Measurements from ENCODE around the gene IFI30.
"Not testable (repeated sequence)": the region's sequence is repeated elsewhere in the genome, so short reads cannot be mapped to it uniquely, and the experiment has no call there.

The IFI30 gene

DNA sequence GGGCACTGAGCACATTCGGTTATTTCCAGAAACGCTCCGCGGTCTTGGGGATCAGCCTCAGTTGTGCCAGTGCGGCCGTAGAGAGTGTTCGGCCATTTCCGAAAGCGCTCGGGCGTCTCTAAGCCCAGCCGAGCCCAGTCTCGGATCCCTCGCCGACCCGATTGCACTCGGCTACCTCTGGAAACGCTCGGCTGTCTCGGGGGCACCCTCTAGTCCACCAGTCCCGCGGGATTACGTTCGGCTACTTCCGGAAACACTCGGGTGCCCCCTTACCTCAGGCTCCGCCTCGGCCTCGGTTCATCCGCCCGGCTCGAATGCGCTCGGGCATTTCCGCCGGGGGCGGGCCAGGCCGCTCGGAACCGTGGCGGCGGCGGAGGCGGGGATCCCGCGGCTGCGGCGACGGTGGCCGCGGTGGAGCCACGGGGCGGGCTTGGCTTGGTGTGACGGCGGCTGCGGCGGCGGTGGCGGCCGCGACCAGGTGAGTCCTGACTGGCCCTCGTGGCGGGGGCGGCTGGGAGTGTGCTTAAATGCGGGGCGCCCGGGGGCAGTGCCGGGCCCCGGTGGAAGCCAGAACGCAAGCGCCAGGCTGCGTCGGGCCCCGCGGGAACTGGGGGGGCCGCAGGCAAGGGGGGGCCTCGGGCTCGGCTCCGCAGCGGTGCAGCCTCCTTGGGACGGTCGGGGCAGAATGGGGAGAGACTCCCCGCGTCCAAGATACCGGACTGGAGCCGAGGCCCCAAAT is 20.6 kb upstream of the IFI30 start, which contains the start of gene PIK3R2:
PIK3R2 (plus strand) TSS at position 347 of the 739 bp plus-strand sequence. CDS start 2,717 bp downstream, outside the sequence.
- DNase-seq, result peak; percentile 95 to 96

DNA sequence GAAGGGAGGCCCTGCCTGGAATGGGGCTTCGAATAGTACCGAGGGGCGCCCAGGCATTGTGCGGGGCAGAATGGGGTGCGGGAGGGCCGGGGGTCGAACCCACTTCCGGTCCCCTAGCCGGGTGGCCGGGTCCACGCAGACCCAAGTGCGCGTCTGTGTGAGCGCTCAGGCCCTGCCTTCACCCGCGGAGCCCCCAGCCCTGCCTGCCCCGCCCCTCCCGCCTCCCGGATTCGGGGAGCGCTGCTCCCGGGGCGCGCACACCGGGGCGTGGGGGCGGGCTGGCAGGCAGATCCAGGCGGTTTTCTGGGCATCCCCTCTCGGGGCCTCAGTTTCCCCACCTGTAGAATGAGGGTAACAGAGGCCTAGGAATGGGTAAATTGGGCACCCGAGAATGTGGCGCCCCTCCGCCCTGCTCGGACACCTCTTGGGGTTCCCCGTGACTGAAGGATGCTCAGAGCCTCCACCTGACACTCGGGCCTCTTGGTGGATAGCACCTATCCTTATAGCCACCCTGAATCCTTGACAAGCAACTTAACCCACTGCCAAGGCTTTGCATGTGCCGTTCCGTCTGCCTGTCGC is 20.0 kb upstream of the IFI30 start:
- DNase-seq, result no peak

DNA sequence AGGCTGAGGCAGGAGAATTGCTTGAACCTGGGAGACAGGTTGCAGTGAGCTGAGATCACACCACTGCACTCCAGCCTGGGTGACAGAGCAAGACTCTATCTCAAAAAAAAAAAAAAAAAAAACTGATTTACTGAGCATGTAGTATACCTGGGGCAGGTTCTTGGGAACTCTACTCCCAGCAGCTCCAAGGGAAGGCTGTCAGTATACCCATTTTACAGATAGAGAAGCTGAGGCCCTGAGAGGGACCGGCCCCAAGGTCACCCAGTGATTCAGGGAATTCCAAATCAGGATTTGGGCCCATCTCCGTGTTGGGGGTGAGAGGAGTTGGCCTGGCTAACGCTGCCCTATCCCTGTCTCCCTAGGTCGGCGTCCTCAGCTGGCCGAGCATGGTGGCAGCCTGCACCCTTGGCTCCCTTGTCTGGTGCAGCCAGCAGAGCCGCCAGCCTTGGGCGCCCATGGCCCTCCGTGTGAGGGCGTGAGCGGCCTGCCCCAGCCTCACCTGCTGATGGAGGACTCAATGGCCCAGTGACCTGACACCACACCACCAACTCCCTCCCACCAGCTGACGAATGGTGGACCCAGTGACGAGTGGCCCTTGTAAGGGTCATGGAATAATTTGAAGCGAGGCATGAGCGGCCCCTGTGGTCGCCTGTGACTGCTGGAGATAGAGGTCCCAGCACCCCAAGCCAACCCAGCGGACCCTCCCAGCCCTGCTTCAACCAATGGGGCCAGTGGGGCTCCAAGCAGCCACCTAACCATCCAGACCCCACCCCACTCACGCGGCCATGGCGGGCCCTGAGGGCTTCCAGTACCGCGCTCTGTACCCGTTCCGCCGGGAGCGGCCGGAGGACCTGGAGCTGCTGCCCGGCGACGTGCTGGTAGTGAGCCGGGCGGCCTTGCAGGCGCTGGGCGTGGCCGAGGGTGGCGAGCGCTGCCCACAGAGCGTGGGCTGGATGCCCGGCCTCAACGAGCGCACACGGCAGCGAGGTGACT is 18.2 kb upstream of the IFI30 start:
- DNase-seq, result no peak

DNA sequence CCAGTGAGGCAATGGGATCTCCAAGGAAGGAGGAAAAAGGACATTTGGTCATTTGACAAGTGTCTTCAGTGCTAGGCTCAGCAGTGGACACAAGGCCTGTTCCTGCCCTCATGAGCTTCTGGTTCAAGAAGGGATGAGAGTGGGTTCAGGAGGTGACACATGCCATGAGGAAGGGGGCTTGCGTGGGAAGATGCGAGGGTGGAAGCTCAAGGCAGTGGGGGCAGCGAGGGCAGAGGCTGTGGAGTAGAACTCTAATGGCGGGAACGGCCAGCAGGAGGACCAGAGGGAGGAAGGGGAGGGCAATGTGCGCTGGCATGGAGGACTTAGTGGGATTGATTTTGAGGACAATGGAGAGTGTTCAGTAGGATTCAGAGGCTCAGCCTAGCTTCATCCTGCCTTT is 17.3 kb upstream of the IFI30 start:
- no peak for DNase-seq

DNA sequence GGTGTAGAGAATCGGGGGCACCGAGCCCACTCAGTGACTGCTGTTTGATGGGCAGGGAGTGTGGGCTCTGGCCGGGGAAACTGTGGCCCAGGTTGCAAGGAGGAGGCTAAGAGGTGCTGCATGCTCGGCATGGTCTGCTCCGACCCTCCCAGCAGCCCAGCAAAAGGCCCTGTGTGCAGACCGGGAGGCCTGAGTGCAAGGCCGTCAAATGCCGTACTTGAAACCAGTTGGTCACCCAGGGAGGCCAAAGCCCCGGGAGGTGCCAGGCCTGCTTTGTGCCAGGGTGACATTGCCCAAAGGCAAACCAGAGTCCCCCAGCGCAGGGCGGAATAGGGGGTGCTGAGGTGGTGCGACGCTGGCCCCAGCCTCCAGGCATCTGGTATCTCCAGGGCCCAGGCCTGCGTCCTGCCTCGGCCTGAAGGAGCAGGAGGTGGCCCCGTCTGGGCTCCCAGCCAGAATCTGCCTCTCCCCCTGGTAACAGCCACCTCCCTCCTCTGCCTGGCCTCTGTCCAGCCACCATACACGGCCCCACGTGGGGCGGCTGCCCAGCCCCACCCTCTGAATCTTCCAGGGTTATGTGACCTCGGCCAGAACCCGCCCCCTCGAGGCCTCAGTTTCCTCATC is 16.7 kb upstream of the IFI30 start:
- DNase-seq, result no peak

DNA sequence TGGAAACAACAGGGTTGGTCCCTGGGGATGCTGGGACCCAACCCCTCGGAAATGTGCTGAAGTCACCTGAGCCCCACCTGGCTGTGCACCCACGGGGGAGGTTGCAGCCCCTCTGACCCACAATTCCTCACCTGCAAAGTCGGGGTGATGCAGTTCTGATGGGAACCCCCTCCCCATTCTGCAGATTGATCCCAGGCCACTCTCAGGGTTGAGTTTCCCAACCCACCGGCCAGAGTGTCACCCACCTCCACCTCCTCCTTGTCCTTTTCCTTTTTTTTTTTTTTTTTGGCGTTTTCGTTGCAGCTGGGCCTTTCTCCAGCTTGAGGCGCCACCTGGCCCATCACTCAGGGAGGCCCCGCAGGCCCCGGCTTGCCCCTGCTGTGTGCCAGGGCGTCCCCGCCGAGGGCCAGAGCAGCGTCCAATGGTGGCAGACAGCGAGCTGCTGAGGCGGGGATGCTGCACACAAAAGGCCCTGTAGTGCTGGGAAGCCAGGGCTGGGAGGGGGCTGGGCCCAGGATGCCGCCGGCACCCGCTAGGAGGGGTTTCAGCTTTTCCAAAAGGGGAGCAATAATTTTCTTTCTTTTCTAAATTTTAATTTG is 16.0 kb upstream of the IFI30 start:
- DNase-seq, result no peak

DNA sequence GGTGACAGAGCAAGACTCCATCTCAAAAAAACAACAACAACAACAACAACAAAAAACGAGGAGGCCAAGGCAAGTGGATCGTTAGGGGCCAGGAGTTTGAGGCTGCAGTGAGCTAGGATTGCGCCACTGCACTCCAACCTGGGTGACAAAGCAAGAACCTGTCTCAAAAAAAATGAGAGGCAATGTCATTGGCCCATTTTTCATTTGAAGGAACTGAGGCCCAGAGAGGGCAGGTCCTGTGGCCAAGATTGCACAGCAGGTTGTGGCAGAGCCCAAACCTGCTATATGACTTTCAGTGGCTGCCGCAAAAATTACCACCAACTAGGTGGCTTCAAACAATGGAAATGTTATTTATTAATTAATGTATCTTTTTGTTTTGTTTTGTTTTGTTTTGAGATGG is 15.1 kb upstream of the IFI30 start:
- no peak for DNase-seq

DNA sequence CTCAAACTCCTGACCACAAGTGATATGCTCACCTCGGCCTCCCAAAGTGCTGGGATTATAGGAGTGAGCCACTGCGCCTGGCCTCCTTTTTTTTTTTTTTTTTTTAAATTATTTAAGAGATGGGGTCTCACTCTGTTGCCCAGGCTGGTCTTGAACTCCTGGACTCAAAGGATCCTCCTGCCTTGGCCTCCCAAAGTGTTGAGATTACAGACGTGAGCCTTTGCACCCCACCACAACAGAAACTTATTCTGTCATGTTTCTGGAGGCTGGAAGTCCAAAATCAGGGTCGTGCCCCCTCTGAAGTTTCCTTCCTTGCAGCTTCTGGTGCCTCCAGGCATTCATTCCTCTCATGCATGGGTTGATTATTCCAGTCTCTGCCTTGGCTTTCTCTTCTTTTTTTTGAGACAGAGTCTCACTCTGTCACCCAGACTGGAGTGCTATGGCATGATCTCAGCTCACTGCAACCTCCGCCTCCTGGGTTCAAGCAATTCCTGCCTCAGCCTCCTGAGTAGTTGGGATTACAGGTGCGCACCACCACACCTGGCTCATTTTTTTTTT is 14.5 kb upstream of the IFI30 start:
- not testable (repeated sequence) for DNase-seq

DNA sequence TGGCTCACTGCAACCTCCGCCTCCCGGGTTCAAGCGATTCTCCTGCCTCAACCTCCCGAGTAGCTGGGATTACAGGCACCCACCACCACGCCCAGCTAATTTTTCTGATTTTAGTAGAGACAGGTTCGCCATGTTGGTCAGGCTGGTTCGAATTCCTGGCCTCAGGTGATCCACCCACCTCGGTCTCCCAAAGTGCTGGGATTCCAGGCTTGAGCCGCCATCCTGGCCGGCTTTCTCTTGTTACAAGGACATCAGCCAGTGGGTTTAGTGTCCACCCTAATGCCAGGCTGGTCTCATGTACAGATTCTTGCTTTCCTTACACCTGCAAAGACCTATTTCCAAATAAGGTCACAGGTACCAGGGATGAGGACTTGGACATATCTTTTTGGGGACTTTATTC is 13.8 kb upstream of the IFI30 start:
- DNase-seq, result no peak

DNA sequence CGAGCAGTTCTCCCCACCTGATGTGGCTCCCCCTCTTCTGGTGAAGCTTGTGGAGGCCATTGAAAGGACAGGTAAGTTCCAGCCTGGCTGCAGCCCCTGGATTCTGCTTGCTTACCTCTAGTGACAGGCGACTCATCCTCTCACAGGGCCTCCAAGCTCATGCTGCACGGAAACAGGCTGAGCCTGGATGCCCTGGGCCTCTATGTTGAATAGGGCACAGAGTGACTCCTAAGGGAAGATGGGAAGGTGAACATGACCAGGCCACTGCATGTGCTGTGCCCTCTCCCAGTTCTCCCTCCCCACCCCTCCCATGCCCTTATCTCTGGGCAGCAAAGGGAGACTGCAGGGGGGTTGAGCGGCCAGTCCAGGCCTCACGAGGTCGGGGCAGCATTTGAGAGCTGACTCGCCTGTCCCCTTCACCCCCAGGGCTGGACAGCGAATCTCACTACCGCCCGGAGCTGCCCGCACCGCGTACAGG is 13.1 kb upstream of the IFI30 start:
- DNase-seq, result no peak

DNA sequence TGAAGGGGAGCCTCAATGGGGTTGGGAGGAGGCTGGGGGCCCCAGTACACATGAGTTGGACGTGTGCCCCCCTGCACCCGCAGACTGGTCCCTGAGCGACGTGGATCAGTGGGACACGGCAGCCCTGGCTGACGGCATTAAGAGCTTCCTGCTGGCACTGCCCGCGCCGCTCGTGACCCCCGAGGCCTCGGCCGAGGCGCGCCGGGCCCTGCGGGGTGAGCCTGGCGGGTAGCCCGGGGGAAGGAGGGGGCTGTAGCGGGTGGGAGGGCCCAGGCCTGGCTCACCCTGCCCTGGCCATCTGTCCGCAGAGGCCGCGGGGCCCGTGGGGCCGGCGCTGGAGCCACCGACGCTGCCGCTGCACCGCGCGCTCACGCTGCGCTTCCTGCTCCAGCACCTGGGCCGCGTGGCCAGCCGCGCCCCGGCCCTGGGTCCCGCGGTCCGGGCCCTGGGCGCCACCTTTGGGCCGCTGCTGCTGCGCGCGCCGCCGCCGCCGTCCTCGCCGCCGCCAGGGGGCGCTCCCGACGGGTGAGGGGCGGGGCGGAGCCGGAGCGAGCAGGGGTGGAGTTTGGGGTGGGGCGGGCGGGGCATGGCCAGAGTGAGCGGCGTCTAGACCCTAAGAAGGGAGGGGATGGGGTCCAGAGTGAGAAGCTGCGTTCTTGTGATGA is 12.5 kb upstream of the IFI30 start:
- DNase-seq, result peak in 1 of 2 donors; percentile 53

DNA sequence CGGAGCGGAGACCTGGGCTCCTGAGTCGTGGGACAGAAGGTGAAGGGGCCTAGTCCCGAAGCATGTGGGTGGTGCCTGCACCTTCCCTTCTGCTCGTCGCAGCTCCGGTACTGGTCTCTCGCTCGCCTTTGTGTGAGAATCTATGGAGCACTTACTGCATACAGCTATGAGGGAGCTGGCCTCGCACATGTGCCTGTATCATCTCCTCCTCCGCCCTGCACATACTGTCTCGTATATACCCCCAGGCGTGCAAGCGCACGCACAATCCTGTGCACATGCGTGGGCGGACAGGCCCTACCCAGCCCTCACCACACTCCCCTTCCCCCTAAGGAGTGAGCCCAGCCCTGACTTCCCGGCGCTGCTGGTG is 12.0 kb upstream of the IFI30 start:
- DNase-seq, result no peak

DNA sequence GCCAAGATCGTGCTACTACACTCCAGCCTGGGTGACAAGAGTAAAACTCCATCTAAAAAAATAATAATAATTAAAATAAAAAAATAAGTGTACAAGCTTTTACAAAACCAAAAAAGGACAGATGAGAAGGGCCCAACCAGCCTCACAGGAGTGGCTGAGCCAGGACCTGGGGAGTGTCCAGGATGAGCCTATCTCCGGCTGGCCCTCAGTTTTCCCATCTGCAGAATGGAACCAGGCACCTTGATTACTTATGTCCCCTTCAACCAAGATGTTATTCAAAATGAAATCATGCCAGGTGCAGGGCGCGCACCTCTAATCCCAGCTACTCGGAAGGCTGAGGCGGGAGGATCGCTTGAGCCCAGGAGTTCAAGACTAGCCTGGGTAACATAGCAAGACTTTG is 9.5 kb upstream of the IFI30 start:
- DNase-seq, result no peak

DNA sequence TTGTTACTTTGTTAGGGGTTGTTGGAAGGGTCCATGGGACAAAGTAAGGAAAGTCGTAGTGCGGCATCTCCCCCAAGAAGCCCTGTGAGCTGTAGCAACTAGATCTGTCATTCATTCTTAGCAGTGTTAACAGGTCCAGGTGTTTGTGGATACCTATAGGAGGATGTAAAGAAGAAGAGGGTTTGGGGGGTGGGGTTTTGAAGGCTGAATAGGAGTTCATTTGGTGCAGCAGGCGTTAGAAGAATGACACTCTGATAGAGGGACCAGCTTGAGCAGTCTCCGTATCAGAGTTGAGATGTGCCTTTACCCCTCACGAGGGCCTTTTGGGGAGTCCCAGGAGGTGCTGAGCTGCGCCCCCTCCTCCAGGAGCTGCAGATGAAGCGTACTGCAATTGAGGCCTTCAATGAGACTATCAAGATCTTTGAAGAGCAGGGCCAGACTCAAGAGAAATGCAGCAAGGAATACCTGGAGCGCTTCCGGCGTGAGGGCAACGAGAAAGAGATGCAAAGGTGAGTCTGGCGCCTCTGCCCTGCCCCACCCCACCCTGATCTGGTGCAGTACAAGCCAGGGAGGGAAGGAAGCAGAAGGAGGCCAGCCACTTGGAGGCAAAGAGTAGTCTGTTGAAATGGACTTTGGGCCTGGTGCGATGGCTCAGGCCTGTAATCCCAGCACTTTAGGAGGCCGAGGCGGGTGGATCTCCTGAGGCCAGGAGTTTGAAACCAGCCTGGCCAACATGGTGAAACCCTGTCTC is 7.6 kb upstream of the IFI30 start:
- DNase-seq, result no peak

DNA sequence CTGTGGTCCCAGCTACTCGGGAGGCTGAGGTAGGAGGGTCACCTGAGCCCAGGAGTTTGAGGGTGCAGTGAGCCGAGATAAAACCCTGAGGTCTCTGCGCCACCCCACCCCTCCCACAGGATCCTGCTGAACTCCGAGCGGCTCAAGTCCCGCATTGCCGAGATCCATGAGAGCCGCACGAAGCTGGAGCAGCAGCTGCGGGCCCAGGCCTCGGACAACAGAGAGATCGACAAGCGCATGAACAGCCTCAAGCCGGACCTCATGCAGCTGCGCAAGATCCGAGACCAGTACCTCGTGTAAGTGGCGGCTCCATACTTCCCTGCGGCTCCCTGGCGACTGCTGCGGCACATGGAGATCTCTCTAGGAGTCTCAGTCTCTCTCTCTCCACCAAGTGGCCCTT is 6.6 kb upstream of the IFI30 start:
- no peak for DNase-seq

DNA sequence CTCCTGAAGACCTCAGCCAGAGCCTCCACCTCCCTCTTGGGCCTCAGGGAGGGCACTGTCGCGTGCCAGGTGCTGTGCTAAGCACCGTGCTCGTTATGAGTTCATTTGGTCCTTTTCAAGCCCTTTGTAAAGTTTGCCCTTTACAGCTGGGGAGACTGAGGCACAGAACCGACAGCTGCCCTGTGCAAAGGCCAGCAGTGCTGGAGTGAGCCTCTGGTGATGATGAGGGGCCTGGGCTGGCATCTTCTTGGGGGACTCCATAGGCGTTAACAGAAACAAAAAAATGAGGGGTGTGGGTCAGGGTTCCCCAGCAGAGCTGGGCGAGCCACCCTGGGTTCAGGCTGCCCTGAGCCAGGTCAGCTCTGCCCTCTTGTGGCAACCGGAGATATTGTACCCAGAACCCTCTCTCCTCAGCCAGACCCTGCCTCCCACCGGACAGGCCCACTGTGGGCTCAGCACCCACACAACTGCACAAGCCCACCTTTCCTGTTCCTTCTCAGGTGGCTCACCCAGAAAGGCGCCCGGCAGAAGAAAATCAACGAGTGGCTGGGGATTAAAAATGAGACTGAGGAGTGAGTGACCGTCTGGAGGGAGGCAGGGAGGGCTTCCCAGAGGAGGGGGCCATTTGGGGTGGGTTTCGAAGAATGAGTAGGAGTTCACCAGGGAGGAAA is 5.5 kb upstream of the IFI30 start:
- peak; percentile 19 to 30 for DNase-seq

DNA sequence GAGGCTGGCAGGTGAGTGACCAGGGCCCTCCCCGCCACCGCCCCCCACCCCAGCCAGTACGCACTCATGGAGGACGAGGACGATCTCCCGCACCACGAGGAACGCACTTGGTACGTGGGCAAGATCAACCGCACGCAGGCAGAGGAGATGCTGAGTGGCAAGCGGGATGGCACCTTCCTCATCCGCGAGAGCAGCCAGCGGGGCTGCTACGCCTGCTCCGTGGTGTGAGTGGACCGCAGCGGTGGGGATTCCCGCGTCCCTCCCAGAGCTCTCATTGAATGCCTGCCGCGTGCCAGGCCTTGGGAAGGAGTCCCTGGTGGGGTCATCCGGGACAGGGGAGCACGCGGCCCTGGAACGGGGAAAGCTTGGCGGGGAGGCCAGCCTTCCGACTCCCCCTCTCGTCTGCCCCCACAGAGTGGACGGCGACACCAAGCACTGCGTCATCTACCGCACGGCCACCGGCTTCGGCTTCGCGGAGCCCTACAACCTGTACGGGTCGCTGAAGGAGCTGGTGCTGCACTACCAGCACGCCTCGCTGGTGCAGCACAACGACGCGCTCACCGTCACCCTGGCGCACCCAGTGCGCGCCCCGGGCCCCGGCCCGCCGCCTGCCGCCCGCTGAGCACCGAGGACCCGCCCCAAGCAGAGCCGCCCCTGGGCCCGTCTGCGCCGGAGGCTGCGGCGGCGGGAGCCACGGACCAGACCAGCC is 4.8 kb upstream of the IFI30 start:
- no peak for DNase-seq

DNA sequence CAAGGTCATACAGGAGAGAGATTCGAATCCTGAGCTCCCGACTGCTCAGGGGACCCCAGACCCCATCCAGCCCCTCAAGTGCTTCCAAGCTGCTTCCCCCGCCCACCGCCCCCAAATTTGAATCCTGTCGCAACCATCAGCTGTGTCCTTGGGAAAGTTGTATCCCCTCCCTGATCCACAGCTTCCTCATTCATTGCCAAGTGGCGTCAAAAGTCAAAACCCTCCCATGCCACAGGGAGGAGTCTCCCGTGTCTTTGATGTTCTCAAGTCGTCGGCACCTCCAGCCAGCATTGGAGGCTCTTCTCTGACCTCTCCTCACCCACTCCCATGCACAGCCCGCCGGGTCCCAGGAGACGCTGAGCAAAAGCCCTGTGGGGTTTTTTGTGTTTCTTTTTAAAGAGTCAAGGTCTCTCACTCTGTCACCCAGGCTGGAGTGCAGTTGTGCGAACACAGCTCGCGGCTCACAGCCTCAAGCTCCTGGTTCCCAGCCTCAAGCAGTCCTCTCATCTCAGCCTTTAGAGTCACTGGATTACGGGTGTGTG is 2.8 kb upstream of the IFI30 start:
- DNase-seq, result peak in 1 of 2 donors; percentile 27

DNA sequence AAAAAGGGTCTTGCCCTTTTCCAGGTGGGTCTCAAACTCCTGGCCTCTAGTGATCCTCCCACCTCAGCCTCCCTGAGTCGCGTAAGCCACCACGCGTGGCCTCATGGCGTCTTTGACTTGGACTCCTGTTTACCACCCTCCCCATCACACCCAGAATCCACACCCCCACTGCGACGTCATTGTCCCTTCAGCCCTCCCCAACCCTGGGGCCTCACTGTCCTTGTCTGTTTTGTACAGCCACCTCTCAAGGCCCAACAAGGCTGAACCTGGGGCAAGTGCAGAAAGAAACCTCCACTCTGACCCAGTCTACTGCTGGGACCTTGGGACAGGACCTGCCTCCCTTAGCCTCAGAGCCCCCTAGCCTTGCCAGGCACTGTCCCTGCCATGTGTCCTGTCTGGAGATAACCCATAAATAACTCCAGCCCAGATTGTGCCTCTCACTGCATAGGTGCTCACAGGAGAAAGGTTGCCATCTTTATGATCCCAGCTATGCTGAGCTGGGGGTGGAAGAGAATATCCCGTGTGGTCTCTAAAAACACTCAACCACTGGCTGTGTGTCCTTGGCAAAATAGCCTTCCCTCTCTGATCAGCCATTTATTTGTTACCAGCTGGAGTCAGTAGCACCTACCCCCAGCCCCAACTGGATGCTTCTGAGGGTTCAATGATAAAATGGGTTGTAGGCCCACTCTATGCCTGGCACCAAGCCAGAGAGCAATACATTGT is 1.8 kb upstream of the IFI30 start:
- no peak for DNase-seq

Measured in bone marrow (tissue), 2 donors.